Right cardiac atrium (tissue), 5 donors: Measurements from ENCODE around the gene IFNG-AS1. TPM values are rescaled to one million over a fixed set of nuclear protein-coding genes. Genes with fewer than 3 reads are reported as not detected.

Source experiments
- ATAC-seq, 2 donors: fragments of 200-7000 bp; cut with Tn5 transposase; one replicate each; pipeline versions ENCODE4 v1.8.0 to v1.9.1; 2020; ENCODE audit warnings: moderate library complexity in 2 of 2, mild to moderate bottlenecking in 1 of 2
- DNase-seq, 3 donors: peaks; one replicate each; pipeline ENCODE4 v3.0.0-alpha.2; 2020
- H3K27ac ChIP-seq: one replicate; pipeline ENCODE4 v1.5.1; 2013; ENCODE audit warnings: mild to moderate bottlenecking, low read length, control low read depth, moderate library complexity
- H3K27me3 ChIP-seq: one replicate; pipeline ENCODE4 v1.6.1; 2013; ENCODE audit not compliant: control insufficient read depth, insufficient read depth
- H3K4me1 ChIP-seq: one replicate; pipeline ENCODE4 v1.6.1; 2013; ENCODE audit warnings: low read length; ENCODE audit not compliant: control insufficient read depth, insufficient read depth
- H3K4me3 ChIP-seq: one replicate; pipeline ENCODE4 v1.5.1; 2013; ENCODE audit warnings: low read length, control low read depth
- H3K9me3 ChIP-seq: one replicate; pipeline ENCODE4 v1.6.1; 2013; ENCODE audit warnings: low read length; ENCODE audit not compliant: control insufficient read depth
- WGBS: extraction: QIAGEN DNeasy Blood & Tissue Kit; methylation state at CpG from one replicate; pipeline ENCODE4 v1.1.7; 2013; 5-methylcytosine and 5-hydroxymethylcytosine counted together
- intact Hi-C, 4 donors: fragments of 100-400 bp; cut with DNase I; formaldehyde crosslinking; loops; one replicate each; pipeline versions ENCODE4 v1.11.0 to v1.14.0; 2022 to 2023
- polyA plus RNA-seq: library from polyadenylated mRNA; stranded (reverse); fragments of 200-250 nt; gene quantifications from one replicate; pipeline ENCODE4 v1.2.3, GENCODE V29; 2013
- total RNA-seq, 4 donors: library from RNA; stranded (reverse); fragmentation: NEBNext Ultra II Directional; extraction: Animal tissue kit (Norgen Biotek cat#: 25700); gene quantifications; one replicate each; pipeline ENCODE4 v1.2.1, GENCODE V29; 2021
- donor health status: healthy with polysubstance abuse.
- donor health status: DM: no; HTN: yes; CAD: no.
- donor health status: DM: no; HTN: no; CAD: no.
- donor health status: DM: no; HTN: yes; CAD: no; lungs with severe emphysema.
- donor health status: DM: yes; HTN: yes; CAD: no.

The IFNG-AS1 gene
- total and polyA plus RNA-seq, 5 donors = 0.79 to 1.4 (median 0.87) TPM; not detected in 1

DNA sequence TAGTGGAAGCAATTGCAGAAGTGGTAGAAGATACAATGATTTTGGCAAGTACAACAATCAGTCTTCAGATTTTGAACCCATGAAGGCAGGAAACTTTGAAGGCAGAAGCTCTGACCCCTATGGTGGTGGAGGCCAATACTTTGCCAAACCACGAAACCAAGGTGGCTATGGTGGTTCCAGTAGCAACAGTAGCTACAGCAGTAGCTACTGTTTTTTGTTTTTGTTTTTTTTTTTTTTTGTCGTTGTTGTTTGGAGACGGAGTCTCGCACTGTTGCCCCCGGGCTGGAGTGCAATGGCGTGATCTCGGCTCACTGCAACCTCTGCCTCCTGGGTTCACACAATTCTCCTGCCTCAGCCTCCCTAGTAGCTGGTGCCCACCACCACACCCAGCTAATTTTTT is 47.4 kb downstream of the IFNG-AS1 start:
- H3K9me3 ChIP-seq = no peaks in the 10 kb centered on the region
- ATAC-seq (no peak), DNase-seq (no peak)
- H3K27ac ChIP-seq = no peak overlapping the region
- no peak overlapping the region for H3K4me3 ChIP-seq
- H3K27me3 ChIP-seq = no peaks in the 10 kb centered on the region
- intact Hi-C loops = no loop called here
- WGBS = 94% methylated on average over 7 of the region's 7 CpGs
- no peaks in the 10 kb centered on the region for H3K4me1 ChIP-seq

DNA sequence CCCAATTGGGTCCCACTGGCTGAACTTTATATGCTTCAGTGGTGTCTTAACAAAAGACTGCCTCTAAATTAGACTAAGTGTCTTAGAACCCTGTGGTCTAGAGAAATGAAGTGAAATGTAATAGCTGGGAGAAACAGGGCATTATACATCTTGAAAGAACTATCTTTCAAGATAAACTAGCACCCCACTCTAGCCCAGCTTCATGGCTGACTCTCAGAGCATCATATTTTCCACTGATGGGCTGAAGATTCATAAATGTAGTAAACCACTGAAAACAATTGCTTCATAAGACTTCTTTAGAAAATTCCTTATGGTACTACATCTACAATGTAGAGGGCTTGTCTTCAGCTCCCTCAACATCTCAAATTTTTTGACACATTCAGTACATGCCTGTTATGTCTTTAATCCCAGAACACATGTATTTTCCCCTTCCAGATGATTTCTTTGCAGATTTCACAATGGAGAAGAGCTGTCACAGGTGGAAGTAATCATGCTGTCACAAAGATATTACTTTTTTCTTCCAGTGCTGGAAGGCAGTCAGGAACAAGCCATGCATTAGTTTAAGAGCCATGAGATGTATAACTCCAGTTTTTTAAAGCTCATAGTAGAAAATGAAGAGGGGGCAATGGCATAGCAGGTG is 48.5 kb downstream of the IFNG-AS1 start:
- Histone ChIP-seq H3K9me3 (no peaks in the 10 kb centered on the region), H3K27me3 (no peaks in the 10 kb centered on the region), H3K4me1 (no peaks in the 10 kb centered on the region), H3K27ac (no peak overlapping the region), H3K4me3 (no peak overlapping the region)
- no peak for ATAC-seq
- intact Hi-C loops = no loop called here
- no peak for DNase-seq

DNA sequence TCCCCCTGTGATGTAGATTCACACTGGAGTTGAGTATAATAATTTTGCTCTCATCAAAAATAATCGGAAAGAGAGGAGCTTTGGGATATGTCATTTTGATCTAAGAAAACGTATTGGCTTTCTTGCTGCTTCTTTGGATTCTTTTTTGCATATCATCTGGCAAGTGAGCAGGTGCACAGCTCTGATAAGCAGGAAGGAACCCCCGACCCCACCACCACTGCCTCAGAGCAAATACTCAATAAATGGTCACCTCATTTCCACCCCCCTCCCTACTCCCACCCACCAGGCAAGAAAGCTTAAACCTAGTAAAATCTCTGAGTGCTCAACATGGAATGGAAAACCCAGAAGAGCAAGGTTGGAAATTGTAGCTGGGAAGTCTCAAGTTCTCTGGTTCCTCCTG is 49.4 kb downstream of the IFNG-AS1 start:
- no peak overlapping the region for H3K27ac ChIP-seq
- intact Hi-C loops = no loop called here
- H3K4me3 ChIP-seq = no peak overlapping the region
- 65% methylated on average over 3 of the region's 3 CpGs for WGBS
- DNase-seq = no peak
- H3K9me3 ChIP-seq = no peaks in the 10 kb centered on the region
- ATAC-seq = no peak
- H3K27me3 ChIP-seq = no peaks in the 10 kb centered on the region
- H3K4me1 ChIP-seq = no peaks in the 10 kb centered on the region

DNA sequence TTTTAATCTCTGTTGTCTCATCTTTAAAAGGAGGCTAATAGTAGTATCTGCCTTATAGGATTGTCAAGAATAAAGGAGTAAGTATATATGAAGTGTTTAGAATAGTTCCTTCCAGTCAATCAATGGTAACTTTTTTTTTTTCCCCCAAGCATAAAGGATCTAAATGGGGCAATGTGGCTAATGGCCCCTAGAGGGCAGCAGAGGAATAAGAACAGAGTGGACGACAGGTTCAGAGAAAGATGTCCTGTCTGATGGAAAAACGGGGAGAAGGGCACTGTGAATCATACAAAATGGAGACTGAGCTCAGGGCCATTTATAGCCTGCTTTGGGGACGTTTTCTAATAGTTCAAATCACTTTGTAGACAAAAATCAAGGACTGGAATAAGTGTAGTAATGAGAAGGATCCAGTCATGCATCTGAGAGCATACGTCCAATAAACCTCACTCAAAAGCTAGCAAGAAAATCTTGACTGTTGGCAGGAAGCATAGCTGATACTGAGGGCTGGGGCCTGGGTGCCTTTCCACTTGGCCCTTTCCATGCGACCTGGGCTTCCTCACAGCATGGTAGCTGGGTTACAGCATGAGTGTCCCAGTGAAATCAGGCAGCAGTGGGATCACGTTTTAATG is 51.3 kb downstream of the IFNG-AS1 start:
- no peaks in the 10 kb centered on the region for H3K27me3 ChIP-seq
- peak; percentile 73 to 78 for ATAC-seq
- H3K4me3 ChIP-seq = no peak overlapping the region
- intact Hi-C loops = no loop called here
- H3K27ac ChIP-seq = no peak overlapping the region
- no peaks in the 10 kb centered on the region for H3K9me3 ChIP-seq
- H3K4me1 ChIP-seq = no peaks in the 10 kb centered on the region
- peak in 2 of 3 donors; percentile 43 to 73 for DNase-seq
- 24% methylated on average over 6 of the region's 6 CpGs for WGBS

DNA sequence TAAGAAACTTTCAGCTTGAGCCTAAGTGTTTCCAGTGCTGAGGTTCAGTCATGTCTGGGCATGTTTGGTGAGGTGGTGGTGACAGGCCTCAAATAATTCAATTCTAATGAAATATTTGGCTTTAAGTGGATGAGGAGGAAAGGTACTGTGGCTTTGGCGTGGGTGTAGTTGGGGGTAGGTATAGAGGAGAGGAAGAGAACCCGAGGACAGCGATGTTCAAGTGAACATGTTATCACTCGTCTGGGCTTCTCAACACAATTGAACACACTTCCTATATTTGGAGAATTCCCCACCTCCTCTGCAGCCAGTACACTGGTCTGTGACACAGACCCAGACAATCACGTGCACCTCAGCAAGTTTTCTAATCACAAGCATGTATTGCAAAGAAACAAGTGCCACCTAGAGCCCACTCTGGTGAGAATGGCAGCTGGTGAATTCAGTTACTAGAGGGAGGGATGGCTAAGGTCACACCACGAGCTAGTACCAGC is 53.0 kb downstream of the IFNG-AS1 start:
- peak; percentile 75 to 78 for ATAC-seq
- Histone ChIP-seq H3K27ac (no peak overlapping the region), H3K27me3 (no peaks in the 10 kb centered on the region), H3K4me3 (no peak overlapping the region), H3K9me3 (no peaks in the 10 kb centered on the region), H3K4me1 (no peaks in the 10 kb centered on the region)
- DNase-seq = peak in 1 of 3 donors; percentile 45
- WGBS = 35% methylated on average over 6 of the region's 6 CpGs
- intact Hi-C loops = no loop called here

DNA sequence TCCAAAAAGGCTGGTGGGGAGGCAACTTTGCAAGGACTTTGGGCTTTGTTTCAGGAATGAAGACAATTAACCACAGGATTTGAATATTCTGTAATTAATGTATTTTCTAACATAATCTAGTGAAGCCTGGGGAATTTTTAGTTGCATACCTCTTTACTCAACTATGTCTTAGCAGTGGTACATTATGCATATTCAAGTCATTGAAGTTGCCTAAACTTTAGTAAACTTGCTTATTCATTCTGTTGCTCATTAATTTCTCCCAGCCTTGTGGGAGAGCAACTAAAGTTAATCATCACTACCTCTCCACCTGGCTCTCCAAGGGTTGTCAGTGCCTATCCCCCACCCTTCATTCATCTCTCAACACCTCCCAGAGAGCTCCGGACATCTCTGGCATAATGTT is 54.2 kb downstream of the IFNG-AS1 start:
- DNase-seq = no peak
- 72% methylated on average over 1 of the region's 1 CpG for WGBS
- H3K4me3 ChIP-seq = no peak overlapping the region
- H3K27me3 ChIP-seq = no peaks in the 10 kb centered on the region
- ATAC-seq = no peak
- no peaks in the 10 kb centered on the region for H3K4me1 ChIP-seq
- no peak overlapping the region for H3K27ac ChIP-seq
- no peaks in the 10 kb centered on the region for H3K9me3 ChIP-seq
- intact Hi-C loops = no loop called here

DNA sequence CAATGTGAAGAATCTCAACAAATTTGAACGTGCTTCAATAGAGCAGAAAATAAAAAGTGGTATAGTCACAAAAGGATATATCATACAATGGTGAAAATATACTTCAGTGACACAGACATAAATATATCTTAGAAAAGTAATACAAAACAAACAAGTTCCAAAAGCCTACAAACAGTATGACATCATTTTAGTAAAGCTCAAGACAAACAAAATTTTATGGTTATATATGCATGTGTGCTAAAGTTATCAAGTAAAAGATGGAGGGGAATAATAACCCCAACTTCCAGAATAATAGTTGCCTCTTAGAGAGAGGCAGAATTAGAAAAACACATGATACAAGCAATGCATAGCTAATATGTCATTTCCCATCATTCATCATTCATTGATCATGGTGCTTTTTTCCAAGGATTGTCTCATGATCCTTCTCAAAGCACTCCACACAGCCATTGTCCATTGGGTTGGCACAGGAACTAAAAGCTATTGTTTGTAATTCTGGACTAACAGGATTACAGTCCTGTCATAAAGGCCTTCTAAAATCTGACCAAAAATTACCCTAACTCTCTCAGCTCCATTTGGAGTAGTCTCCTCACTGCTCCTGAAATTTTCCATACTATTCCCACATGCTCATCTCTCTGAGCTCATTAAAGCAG is 59.5 kb downstream of the IFNG-AS1 start:
- intact Hi-C loops = no loop called here
- H3K9me3 ChIP-seq = no peaks in the 10 kb centered on the region
- no peaks in the 10 kb centered on the region for H3K27me3 ChIP-seq
- H3K4me3 ChIP-seq = no peak overlapping the region
- no peak overlapping the region for H3K27ac ChIP-seq
- no peak for ATAC-seq
- WGBS = 88% methylated on average over 1 of the region's 1 CpG
- no peak for DNase-seq
- H3K4me1 ChIP-seq = no peaks in the 10 kb centered on the region

DNA sequence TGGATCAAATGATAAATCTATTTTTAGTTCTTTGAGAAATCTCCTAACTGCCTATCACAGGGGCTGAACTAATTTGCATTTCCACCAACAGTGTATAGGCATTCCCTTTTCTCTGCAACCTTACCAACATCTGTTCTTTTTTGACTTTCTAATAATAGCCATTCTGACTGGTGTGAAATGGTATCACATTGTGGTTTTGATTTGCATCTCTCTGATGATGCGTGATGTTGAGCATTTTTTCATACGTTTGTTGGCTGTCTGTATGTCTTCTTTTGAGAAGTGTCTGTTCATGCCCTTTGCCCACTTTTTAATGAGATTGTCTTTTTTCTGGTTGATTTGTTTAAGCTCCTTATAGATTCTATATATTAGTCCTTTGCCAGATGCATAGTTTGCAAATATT is 67.1 kb downstream of the IFNG-AS1 start:
- H3K9me3 ChIP-seq = no peaks in the 10 kb centered on the region
- H3K27ac ChIP-seq = no peak overlapping the region
- no peak for ATAC-seq
- H3K27me3 ChIP-seq = no peaks in the 10 kb centered on the region
- DNase-seq = no peak
- no peaks in the 10 kb centered on the region for H3K4me1 ChIP-seq
- WGBS = 84% methylated on average over 2 of the region's 2 CpGs
- intact Hi-C loops = no loop called here
- H3K4me3 ChIP-seq = no peak overlapping the region

DNA sequence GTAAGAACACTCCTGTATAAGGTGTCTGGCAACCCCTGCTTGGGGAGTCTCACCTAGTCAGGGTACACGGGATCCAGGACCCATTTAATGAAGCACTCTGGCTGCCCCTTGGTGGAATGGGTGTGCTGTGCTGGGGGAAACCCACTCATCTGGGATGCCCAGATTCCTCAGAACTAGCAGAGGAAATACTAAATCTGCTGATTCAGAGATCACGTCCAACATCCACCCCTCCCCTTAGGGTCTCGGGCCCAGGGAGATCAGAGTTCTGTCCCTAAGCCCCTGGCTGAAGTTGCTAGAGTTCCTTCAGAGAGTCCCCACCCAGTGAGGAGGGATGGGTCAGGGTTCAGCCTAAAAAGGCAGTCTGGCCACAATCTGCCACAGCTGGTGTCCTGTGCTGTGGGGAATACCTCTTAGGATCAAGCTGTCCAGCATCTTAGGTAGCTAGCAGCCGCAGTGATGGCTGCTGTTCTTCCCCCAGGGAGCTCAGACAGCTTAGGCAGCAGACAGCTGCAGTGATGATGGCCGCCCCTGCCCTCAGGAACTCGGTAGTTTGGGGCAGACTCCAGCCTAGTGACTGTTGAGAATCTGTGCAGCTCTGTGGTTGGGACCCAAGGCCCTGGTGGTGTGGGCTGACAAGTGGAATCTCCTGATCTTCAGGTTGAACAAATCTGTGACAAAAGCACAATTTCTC is 74.8 kb downstream of the IFNG-AS1 start:
- no peaks in the 10 kb centered on the region for H3K9me3 ChIP-seq
- intact Hi-C loops = no loop called here
- 72% methylated on average over 6 of the region's 6 CpGs for WGBS
- H3K27ac ChIP-seq = no peak overlapping the region
- H3K4me3 ChIP-seq = no peak overlapping the region
- DNase-seq = no peak
- H3K4me1 ChIP-seq = no peaks in the 10 kb centered on the region
- H3K27me3 ChIP-seq = no peaks in the 10 kb centered on the region
- ATAC-seq = no peak

DNA sequence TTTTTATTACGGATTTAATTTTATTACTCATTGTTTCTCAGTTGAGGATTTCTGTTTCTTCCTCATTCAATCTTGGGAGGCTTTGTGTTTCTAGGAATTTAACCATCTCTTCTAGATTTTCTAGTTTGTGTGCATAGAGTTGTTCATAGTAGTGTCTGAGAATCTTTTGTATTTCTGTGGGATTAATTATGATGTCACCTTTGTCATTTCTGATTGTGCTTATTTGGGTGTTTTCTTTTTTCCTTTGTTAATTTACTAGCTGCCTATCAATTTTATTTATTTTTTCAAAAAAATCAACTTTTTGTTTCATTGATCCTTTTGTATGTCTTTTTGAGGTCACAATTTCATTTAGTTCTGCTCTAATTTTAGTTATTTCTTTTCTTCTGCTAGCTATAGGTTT is 75.9 kb downstream of the IFNG-AS1 start:
- intact Hi-C loops = no loop called here

DNA sequence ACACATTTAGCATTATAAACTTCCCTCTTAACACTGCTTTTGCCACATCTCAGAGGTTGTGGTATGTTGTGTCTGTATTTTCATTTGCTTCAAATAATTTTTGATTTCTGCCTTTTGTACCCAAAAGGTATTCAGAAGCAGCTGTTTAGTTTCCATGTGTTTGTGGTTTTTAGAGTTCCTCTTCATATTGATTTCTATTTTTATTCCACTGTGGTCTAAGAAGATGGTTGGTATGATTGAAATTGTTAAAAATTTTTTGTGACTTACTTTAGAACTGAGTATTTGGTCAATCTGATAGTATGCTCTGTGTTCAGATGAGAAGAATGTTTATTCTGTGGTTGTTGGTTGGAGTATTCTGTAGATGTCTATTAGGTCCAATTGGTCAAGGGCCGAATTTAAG is 76.4 kb downstream of the IFNG-AS1 start:
- 76% methylated on average over 1 of the region's 1 CpG for WGBS
- DNase-seq (no peak), ATAC-seq (no peak)
- Histone ChIP-seq H3K9me3 (no peaks in the 10 kb centered on the region), H3K4me3 (no peak overlapping the region), H3K27ac (no peak overlapping the region), H3K27me3 (no peaks in the 10 kb centered on the region), H3K4me1 (no peaks in the 10 kb centered on the region)
- intact Hi-C loops = no loop called here

More for the DNA sequence above, 75.9 kb downstream of the IFNG-AS1 start:
- H3K4me3 ChIP-seq = no peak overlapping the region
- H3K9me3 ChIP-seq = no peaks in the 10 kb centered on the region
- ATAC-seq (no peak), DNase-seq (no peak)
- WGBS = 86% methylated on average over 1 of the region's 1 CpG
- H3K4me1 ChIP-seq = no peaks in the 10 kb centered on the region
- no peaks in the 10 kb centered on the region for H3K27me3 ChIP-seq
- no peak overlapping the region for H3K27ac ChIP-seq
